ENCODE data around the gene TRIM26.
"Not testable (repeated sequence)": the region's sequence is repeated elsewhere in the genome, so short reads cannot be mapped to it uniquely, and the experiment has no call there.

TRIM26 gene

GRCh38 chr6:30152910-30153610, 60.1 kb downstream of the TRIM26 start:
- DNase-seq (ENCODE audit: low read depth): no peak

DNA sequence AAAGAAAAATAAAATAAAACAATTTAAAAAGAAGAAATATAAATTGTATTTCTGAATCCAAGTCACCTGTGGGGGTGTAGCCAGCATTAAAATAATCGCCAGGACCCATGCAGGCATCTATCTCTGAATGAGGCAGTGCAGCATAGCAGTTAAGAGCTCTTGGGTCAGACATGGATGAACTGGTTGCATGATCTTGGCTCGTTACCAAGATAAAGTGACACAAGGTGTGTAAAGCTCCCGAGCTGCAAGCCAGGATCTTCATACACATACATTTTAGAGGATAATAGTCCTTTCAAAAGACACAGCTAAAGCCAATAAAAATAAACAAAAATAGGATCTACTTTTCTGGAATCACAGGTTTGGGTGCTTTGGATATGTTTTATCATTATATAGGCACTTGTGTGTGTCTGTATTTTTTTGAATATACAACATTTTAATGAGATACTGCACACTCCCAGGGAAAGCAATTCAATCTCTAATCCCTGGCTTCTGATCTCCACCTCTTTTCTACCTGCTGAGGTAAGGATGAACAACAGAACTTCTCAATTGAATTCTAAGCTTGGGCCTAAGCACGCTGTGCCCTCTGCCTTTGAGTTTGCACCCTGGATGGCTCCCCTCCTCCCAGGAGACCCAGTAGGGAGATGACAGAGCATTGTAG, 61.1 kb downstream of the TRIM26 start:
- DNase-seq (ENCODE audit: low read depth): no peak

DNA sequence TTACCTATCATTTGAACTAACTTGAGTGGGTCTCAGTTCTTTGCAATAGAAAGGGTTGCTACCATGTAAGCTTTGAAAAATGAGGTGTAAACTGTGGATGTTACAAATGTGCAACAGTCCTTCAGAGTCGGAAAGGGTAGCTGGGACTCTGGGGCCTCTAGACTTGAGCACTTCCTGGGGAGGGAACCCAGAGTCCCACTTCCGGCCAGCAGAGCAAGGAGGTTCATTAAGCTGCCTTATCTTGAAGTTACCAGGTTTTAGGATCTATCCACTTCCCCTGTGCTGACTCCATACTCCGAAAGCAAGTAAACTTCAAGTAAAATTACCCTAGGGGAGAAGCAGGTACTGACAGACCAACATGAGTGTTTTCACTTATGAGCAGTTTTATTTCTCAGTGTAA, 61.6 kb downstream of the TRIM26 start:
- DNase-seq (ENCODE audit: low read depth): no peak

GRCh38 chr6:30150671-30151395, 62.4 kb downstream of the TRIM26 start:
- DNase-seq (ENCODE audit: low read depth): no peak

GRCh38 chr6:30149858-30150550, 63.2 kb downstream of the TRIM26 start:
- no peak for DNase-seq (ENCODE audit: low read depth)

- DNase-seq (ENCODE audit: low read depth): no peak
Observed at GRCh38 chr6:30149234-30149633, 64.0 kb downstream of the TRIM26 start.

DNA sequence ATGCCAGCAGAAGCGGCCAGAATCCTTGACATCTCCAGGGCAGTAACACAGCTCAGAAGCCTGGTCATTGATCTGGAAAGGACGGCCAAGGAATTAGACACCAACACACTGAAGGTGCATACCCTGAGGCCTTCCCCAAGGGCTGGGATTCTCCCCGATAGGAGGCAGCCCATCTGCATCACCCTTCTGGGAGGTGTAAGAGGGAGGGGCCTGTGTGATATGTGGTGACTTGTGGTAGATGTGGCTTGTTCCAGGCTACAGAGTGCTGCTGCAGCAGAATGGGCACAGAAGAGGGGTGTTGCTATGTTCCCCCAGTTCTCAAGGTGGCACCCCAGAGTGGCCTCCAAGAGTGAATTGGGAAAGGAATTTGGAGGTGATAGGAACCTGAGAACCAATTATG, 66.1 kb downstream of the TRIM26 start:
- no peak for DNase-seq (ENCODE audit: low read depth)

DNA sequence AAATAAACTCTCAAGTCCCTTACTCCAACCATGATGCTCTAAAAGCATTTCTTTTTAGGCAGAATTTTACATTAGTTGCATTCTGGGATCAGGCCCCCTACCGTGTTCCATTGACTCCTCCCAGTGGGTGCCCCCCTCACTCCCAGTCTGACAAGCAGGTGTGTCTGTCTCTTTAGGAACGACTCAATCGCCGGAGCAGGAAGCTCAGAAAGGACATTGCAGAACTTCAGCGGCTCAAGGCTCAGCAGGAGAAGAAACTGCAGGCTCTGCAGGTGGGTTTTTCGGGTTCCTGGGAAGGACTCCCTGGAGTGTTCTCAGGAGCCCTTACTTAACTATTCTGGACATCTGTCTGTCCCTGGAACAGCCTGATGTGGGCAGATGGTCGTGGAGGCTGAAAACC, 67.4 kb downstream of the TRIM26 start:
- no peak for DNase-seq (ENCODE audit: low read depth)

DNA sequence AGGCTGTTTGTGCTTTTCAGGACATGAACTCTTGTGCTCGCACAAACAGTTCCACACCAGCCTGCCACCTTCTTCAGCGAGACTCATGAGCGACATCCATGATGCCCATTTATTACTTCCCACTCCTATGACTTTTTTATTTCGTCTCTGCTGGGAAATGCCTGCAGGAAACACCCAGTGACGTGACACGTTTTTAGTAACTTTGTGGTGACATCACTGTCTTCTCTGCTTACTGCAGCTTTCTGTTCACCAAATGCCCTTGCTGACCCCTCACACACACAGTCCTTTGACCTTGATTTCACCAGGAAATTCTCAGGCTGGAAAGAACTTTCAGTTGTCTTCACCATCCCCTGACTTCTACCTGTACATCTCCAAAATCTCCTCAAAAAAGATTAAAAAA, 68.4 kb downstream of the TRIM26 start:
- DNase-seq (ENCODE audit: low read depth): no peak

DNA sequence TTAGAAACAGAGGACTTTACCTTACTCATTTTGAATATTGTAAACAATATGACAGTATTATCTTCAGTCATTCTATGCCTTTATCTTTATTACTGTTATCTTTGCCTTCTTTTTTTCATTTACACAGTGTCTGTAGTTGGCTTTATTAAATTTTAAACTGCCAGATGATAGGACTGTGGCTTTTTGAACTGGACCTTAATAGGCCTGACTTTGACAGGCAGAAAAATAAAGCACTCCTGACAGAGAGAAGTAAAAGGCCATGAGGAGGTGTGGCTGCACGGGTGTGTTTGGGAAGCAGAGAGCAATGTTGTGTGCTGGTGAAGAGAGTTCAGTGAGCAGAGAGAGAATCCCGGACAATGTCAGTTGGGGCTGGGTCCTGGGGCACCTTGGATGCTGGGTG, 69.4 kb downstream of the TRIM26 start:
- DNase-seq (ENCODE audit: low read depth): no peak

GRCh38 chr6:30142665-30143064, 70.5 kb downstream of the TRIM26 start:
- DNase-seq (ENCODE audit: low read depth): no peak

- not testable (repeated sequence) for DNase-seq (ENCODE audit: low read depth)
Observed at GRCh38 chr6:30140240-30140639, 73.0 kb downstream of the TRIM26 start.

GRCh38 chr6:30136570-30137286, 76.5 kb downstream of the TRIM26 start:
- no peak for DNase-seq (ENCODE audit: low read depth)

DNA sequence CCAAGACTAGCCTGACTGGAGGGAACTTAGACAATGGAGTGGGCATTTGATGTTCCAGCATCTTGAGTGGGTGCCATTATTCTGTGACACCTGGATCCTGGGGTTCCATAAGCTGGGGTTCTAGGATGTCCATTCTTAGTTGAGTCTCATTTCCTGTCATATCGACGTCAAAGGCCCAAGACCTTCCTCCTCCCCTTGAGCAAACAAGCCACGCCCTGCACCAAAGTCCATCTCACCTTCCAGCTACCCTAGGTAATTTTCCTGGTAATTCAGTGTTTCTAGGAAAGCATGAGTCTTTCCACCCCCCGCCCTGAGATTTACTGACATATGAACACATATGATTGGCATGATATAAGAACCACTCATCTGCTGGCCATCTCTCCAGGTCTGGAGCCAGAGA, 77.4 kb downstream of the TRIM26 start, which contains the start of gene TRIM40:
TSS of gene TRIM40 (plus strand) at position 384 of the 400 bp plus-strand sequence. CDS start 897 bp downstream, outside the sequence.
- DNase-seq (ENCODE audit: low read depth): no peak

- DNase-seq (ENCODE audit: low read depth): no peak
Observed at GRCh38 chr6:30135147-30135546, 78.1 kb downstream of the TRIM26 start.

Measured in stimulated activated CD8-positive, alpha-beta memory T cell treated with anti-CD3 and anti-CD28 coated beads, Interleukin-12 subunit alpha, Interleukin-12 subunit beta, amount 100 ng/mL, for 1 hour (primary cell).